DMS 273 (cell line): ENCODE results near the gene NFIX.

ENCODE experiments used
- DNase-seq: peaks from one replicate; lab custom pipeline; 2025; ENCODE audit not compliant: unreplicated experiment; lab: John Stamatoyannopoulos, UW

Gene NFIX

DNA sequence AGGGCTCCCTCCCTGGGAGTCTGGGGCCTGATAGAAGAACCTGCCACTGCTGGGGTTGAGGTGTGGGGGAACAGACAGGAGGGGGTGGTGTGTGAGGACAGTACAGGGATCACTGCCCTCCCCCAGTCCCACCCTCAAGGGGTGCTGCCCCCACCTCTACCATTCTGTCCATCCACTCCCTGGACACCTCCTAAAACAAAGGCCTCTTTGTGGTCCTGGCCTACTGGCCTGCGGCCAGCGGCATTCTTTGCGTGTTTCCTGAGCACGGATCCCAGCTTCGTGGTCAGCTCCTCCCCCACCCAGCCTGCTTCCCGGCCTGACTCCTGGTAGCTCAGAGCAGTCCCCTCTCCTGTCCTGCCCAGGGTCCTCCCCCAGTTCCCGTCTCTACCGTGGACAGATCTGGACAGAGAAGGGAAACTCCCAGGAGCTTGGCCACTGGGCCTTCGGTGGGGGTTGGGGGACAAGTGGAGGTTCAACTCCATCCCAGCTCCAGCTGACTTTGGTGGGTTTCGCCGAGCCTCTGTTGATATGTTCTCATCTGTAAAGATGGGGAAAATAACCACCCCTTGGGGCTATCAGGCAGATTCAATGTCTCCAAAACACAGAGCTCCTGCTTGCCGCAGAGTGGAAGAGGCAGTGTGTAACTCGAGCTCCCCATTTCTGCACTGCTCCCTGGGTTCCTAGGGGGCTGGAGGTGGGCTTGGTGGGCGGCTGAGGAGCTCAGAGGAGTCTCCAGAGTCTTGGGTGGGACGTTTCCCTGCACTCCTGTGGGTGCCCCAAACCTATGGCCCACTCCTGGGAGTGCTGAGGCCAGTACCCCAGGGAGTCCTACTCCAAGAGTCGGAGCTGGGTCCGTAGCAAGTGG lies 58.7 kb downstream of the NFIX start:
- DNase-seq, result peak; percentile 29

DNA sequence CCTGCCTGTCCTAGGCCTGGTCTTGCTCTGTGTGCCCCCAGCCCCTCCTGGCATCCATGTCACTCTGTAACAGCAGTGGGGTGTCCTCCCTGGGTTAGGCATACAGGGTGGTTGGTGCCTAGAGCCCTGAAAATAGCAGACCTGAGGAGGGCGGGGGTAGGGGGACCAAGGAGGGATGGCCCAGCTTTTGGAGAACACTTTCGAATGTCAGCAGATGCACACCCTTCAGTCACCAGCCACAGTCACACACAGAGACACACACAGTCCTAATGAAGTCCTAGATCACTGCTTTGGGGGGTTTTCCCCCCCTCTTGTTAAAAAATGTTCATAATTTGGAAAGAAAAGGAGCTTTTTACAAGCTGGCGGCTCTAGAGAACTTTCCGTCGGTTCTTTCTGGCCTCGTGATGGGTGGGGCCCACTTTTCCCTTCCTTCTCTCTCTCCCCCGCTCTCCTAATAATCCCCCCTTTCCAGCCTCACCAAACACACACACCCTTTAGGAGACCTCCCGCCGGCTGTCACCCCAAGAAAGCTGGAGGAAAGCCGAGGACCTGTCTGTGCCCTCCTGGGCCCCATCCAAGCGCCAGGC lies 59.4 kb downstream of the NFIX start:
- no peak for DNase-seq

DNA sequence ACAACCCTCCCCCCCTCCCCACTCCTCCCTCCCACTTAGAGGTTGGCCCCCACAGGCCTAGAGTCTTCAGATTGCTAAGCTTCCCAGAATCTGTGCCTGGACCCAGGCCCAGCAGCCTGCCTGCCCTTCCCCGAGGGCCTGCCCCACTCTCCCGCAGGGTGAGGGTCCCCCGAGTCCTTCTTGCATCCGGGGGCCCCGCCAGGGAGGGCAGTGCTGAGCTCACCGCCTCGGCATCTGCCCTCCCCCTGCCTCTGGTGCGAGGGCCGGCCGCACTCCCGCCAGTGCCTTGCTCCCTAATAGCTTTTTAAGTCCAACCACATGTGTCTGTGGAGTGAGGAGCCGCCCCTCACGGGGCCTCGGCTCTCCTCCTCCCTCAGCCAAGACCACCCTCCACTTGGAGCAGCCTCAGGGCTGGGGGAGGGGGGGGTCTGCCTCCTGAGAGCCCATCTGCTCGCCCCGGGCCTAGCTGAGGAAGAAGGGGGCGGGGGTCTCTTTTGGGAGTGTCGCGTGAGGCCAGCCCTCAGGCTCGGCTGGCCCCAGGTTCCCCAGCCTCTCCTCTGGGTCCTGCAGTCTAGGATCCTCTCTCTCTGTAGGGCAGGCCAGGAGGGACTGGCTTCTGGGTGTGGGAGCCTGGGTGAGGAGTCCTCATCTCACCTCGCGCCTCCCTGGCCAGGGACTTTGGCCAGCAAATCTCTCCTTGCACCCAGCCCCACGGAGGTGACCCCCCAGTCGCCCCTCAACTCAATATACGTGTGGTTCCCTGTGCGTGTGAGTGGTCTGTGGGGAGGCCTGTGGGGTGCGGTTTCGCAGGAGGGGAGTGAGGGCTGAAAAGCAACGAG lies 60.2 kb downstream of the NFIX start:
- DNase-seq, result peak; percentile 52

DNA sequence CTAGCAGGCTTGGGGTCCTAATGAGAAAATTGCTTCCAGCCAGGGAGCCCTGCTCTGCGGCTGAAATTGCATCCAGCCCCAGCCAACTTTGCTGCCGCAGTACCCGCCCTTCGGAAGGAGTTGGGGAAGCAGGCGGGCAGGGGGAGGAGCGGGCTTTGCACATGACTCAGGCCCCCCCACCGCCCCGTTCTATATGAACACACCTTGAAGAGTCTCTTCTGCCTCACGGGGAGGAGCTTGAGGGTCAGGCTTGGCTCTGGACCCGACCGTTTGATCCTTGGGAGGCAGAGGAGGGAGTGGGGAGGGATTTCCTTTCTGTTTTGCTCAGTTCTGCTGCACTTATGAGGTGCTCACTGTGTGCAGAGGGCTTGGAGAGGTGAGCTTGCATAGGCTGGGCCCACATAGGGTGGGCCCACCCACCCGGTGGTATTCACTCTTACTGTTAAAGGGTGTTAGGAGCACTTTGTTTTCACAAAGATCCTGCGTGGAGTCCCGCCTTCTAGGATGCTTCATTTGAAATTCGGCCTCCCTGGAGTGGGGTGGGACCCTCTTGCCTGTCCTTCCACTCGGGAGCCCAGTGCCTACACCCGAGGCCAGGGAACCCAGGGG lies 60.9 kb downstream of the NFIX start:
- no peak for DNase-seq

DNA sequence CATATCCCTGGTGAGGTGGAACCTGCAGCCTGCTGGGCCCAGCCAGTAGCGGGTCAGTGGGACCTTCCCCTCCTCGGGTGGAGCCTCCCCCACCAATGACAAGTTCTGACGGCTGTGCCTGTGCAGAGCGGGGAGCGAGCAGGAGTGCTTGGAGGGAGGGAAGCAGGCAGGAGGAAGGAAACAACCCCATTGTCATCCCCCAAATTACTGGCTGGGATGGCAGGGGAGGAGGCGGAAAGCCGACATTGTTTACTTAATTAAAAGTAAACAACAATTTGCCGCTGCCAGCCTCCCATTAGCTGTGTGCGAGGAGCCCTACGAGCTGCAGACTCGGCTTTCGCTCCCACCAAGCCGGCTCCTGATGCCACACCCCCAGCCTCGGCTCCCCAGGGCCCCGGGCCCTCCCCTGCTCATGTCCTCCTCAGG lies 61.9 kb downstream of the NFIX start:
- DNase-seq, result no peak

DNA sequence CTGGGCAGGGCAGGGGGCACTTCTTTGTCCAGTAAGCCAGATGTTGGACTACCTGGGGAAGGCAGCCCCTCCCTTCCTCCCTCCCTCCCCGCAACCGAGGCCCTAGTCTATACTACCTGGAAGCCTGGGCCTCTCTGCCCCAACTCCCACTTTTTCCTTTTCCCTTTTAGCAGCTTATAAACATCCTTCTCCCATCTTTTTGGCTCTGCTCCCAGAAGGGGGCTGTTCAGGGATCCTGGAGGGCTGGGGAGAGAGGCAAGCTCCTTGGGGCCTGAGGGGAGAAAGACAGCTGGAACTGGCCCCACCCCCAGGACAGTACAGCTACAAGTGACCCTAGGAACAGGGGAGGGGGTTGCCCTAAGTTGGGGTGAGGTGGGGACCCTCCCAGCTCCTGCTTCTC lies 62.5 kb downstream of the NFIX start:
- peak; percentile 52 for DNase-seq

DNA sequence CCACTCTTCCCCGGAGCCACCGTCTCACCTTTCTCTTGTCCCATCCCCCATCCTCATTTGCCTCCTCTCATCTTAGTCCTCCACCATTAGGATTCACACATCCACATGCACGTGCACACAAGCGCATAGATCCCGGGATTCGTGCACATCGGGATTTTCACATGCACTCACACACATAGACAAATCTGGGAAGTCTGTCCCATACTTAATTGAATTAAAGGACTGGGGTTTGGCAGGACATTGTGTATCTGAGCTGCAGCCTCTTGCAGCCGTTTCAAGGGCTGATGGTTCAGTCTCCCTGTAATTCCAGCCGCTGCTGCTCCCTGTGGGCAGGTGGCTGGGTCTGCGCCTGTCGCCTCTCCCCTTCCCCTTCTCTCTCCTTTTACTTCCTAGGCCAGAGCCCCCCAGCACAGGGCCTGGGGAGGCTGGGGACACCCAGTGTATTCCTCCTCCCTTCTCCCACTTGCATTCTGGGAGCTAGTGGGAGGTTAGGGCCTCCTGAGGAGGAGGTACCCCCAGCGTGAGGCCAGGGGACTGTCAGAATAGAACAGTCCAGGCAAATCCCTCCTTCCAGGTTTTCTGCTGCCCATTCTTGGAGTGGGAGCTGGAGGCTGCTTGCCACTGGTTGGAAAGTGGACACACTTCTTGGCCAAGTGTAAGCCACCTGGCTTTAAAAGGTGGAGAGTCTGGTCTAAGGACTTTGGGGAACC lies 63.8 kb downstream of the NFIX start:
- DNase-seq, result peak; percentile 35

DNA sequence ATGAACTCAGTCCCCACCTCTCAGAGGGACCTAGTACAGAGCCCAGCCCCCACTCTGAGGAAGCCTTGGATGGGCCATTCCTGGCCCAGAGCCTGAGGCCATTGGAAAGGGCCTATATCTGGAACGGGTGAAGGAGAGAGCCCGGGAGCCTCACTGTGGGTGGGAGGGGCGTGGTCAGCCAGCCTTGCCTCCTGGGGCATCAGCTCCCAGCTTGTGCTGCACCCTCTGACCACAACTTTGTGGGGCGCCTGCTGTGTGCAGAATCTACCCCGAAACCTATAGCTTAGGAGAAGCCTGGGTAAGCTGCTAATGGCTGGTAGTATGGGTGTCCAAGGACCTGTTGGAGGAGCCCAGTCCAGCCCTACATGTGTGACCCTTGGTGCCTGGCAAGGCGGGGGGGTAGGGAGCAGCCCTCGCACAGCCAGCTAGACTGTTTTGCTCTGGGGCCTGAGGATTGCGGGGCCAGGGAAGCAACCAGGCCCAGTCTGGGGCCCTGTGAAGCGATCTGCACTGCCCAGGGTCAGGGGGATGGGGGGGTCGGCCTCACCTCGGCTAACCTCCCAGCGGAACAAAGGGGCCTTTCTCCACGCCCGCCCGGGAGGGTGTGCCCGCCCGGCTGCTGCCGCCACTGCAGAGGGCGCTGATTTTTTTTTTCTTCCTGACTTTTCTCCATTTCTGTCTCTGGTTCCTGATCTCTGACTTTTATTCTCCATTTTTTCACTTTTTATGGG lies 65.1 kb downstream of the NFIX start:
- DNase-seq, result peak; percentile 37

DNA sequence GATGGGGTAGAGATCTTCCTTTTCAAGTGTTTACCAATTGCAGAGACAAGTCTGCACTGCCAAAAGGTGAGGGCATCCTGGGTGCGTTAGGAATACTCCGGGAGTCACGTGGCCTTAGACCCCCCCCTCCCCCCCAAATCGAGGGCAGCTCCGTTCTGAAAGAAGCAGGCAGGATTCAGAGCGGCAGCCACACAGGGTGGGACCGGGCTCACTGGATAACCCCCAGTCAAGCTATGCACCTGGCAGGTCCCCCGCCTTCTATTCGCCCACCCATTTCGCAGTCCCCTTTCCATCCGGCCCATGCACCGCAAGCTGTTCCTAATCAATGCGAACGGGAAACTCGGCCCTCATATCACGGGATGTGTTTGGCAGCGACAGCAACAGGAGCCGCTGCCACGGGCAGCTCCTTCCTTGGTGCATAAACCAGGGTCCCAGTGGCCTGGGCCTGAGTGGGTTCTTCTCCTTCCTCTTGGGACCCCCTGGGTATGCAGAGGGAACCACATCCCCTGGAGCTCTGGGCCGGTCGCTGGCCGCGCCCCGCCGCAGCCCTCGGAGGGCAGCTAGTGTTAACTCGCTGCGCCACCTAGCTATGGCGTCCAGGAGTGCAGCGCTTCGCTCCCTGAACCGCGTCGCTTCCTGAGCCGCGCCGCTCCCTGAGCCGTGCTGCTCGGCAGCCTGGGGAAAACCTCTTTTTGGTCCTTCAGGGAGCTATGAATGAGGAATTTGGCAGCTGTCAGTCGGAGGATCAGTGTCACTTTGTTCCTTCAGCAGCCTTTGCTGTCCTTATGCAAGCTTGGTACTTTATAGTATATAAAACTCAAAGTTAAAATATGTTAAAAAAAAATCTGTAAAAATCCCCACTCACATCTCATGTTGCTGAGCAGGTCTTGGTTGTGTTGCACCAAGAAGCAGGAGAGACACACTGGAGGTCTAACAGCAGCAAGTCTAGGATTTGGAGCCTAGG lies 66.0 kb downstream of the NFIX start:
- DNase-seq, result peak; percentile 94

DNA sequence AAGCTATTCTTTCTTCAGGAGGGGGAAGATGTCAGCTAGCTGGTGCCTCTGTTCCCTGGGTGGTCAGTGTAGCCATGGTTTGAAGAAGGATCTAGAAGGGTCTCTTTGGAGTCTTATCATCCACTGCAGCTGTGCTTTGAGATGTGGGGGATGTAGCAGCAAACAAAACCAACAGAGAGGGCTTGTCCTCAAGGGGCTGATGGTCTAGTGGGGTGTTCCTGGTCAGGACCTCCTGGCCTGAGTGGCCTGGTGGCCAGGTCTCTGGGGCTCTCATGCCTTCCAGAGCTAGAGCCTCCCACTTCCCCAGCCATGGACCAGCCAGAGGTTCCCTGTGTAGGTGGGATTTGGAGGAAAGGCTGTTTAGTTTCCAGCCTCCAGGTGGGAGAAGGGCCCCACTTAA lies 67.0 kb downstream of the NFIX start:
- DNase-seq, result no peak

DNA sequence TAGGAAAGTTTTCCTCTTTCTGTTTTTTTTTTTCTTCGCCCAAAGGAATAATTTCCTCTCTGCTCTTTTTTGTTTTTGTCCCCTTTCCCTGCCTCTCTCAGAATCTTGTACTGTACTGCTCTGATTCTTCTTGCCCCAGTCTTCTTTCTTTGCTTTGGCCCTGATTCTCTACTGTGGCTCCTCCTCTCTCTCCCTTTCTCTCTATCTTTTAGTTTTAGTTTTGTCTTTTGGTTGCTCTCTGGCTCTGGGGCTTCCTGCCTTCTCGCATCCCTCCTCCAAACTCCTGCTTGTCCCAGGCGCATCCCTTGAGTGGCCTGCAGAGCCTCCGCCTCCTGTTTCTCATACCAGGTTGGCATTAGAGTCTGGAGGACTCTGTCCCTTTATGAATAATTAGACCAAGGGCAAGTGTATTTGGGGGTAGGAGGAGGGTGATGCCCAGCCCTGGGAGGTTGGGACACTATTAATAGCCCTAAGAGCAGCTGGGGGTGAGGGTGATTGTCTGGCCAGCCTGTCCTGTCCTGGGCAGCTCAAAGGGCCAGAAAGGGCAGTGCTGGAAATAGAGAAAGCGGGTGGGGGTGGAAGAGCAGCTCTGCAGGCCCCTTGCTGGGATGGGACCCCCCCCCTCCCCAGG lies 68.3 kb downstream of the NFIX start:
- no peak for DNase-seq

DNA sequence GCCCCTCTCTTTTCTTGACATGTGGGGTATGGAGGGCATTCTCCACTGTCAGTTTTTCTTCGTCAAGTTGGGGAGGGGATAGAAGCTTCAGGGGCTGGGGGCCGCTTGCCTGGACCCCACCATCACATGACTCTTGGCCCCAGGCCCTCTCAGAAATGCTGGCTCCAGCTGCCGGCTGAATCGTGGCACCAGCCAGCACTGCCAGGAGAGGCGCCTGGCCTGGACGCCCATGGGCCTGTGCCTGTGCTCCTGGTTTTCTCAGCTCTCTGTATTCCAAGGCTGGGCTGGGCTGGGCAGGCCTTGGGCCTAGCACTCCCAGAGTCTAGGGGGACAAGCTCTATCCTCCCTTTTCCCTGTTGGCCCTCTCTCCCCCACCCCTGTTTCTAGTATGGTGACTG lies 68.8 kb downstream of the NFIX start:
- no peak for DNase-seq

DNA sequence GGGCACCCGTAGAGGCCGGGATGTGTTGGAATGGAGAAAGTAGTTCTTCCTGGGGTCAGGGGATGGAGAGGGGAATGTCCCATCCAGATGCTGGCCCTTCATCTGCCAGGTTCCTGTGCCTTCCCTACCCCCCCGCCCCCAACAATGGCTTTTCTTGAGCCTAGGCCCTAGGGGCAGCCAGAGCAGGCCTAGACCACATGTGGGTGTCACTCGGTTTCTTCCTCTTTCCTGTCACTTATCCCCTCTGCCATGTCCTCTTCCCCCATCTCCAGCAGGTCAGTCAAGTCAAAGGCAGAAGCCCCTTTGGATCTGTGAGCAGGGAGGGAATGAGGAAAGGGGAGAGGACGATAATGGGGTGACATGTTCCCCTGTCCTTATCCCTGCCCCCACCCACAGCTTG lies 71.0 kb downstream of the NFIX start:
- no peak for DNase-seq

DNA sequence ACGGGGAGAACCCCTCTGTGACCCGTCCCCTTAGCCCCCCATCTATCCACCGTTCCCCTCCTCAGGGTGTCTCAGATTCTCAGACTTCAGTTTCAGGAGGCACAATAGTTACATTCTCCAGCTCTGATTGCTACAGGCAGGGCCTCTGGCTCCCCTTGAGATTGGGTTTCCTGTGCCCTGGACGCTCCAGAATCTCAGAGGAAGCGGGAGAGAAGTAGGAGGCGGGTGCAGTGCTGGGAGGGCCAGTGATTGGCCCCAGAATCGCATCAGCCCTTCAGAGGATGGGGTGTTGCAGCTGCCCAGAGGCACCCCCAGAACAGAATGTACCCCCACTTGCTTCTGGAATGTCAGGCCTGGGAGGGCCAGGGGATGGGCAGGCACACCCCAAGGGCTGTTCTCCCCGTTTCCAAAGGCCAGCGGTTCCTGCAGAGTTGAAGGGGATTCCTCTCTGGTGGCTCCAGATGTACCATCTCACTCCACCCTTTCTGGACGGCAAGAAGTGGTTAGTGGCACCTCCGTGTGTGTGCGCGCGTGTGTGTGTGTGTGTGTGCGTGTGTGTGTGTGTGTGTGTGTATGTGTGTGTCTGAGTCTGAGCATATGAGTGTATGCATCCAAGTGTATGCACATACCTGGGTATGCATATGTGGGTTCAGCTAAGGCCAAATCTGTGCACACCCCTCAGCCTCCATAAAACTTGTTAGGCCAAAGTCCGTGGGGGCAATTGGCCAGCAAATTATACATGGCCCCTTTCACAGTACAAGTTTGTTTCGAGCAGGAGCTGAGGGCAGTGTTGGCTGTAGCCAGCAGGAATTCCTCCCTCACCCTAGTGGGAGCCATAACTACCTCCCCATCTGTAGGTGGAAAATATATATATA lies 71.9 kb downstream of the NFIX start:
- no peak for DNase-seq

DNA sequence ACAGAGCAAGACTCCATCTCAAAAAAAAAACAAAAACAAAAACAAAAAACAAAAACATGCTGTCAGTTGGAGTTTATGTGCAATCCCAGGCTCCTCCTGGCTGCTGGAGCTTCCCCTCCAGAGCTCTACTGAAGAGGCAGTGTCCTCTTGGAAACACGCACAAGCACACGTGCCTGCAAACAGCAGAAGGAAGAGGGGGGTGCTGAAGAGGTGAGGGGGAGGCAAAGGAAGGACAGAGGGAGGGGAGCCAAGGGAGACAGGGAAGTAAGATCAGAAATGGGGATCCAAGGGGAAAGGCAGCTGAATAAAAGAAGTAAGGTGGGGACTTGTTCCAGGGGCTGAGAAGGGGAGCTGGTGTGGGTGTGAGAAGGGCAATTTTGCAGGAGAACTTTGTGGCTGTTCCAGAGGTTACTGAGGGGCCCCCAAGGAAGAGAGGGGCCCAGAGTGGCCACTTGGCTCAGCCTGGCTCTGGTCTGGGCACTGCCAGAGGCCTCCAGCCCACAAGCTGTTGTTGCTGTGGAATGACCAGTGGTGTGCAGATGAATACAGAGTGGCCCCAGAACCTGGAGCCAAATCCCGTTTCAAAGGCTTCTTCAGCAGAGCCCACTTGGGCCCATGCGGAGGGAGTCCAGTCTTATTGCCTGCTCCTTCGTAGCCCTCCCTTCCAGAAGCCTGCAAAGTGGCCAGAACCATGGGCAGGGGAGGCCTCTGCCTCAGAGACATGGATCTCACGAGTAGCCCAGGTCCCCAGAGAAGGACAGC lies 73.0 kb downstream of the NFIX start:
- DNase-seq, result no peak

DNA sequence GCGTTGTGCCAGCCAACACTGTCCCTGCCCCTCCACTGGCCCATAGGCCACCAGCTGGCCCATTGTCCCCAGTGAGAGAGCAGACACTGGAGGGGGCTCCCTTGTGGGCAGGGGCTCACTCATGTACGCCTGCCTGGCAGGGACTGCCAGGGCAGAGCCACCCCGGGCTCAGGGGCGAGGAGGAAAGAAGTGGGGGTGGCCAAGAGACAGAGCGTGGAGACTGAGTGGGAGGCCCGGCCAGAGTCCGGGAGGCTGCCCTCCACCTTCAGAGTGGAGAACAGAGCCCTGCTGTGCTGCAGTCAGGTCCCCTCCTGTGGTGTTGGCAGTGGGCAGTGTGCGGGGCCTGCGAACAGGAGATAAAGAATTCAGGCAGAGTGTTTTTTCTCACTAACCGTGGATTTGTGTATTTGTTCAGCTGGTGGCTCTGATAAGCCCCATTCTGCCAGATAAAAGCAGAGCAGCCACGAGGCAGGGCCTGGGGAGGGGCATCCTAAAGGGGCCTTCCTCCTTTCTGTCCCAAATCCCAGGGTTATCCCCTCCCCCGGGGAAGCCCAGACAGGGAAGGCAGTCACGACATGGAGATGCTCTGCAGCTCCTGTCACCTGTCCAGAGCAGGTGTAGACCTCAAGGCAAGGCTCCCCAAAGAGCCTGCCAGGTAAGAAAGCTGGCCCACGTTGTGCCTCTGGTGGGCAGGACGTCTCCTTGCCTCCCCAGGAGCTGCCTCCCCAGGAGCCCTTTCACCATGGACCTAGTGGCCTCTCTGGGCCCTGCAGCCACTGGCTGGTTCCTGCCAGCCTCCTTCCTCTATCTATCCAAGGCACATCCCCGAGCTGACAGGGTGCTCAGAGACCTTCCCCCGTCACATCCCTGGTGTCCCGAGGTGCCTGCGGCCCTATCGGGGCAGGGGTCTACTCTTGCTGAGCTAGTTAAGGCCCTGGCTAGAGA lies 74.4 kb downstream of the NFIX start:
- no peak for DNase-seq
